Smooth muscle cell (in vitro differentiated cells): ENCODE data around the gene TOMM5. TPM values are rescaled to one million over a fixed set of nuclear protein-coding genes. Genes with fewer than 3 reads are reported as not detected.

Experiments used
- polyA plus RNA-seq: library from polyadenylated mRNA; unstranded; fragments of >200 nt; fragmentation: Nextera tagmentation; extraction: Ambion mirVana; gene quantifications from 2 replicates; pipeline ENCODE4 v1.2.1, GENCODE V29; 2016
- total RNA-seq: library from RNA; depleted of rRNA; stranded (reverse); fragments of >200 nt; gene quantifications from 2 replicates; pipeline ENCODE4 v1.2.3, GENCODE V29; 2014

TOMM5 gene
- total and polyA plus RNA-seq, 2 experiments from 2014 or later, result 194 to 296 TPM

Other genes starting within 250 kb of the TOMM5 start
- gene GRHPR, start 169.9 kb downstream of the TOMM5 start, total RNA-seq, result 97.5 and 128 TPM in 2 replicates
- 89.3 and 118 TPM in 2 replicates for gene GRHPR, start 169.9 kb downstream of the TOMM5 start, polyA plus RNA-seq
- 21.8 and 29.0 TPM in 2 replicates for gene ZBTB5, start 127.1 kb downstream of the TOMM5 start, total RNA-seq
- 4.2 and 4.3 TPM in 2 replicates for gene ZBTB5, start 127.1 kb downstream of the TOMM5 start, polyA plus RNA-seq
- 10.9 and 16.8 TPM in 2 replicates for gene POLR1E, start 106.6 kb downstream of the TOMM5 start, total RNA-seq
- 9.0 and 12.6 TPM in 2 replicates for gene POLR1E, start 106.6 kb downstream of the TOMM5 start, polyA plus RNA-seq
- 3.5 and 6.4 TPM in 2 replicates for gene FBXO10, start 16.2 kb downstream of the TOMM5 start, total RNA-seq
- gene FBXO10, start 16.2 kb downstream of the TOMM5 start, polyA plus RNA-seq, result 4.8 and 7.0 TPM in 2 replicates
- gene FRMPD1, start 58.4 kb upstream of the TOMM5 start, total RNA-seq, result 0.22 TPM in 1 of 2 replicates, not detected in the other
- gene FRMPD1, start 58.4 kb upstream of the TOMM5 start, polyA plus RNA-seq, result not detected in 2 replicates
- gene TRMT10B, start 161.2 kb upstream of the TOMM5 start, total RNA-seq, result 1.2 and 2.7 TPM in 2 replicates
- gene TRMT10B, start 161.2 kb upstream of the TOMM5 start, polyA plus RNA-seq, result 6.4 and 8.1 TPM in 2 replicates
- gene EXOSC3, start 192.5 kb upstream of the TOMM5 start, total RNA-seq, result 21.6 and 22.9 TPM in 2 replicates
- gene EXOSC3, start 192.5 kb upstream of the TOMM5 start, polyA plus RNA-seq, result 22.6 and 38.2 TPM in 2 replicates
- 70.8 and 77.0 TPM in 2 replicates for gene DCAF10, start 208.2 kb upstream of the TOMM5 start, total RNA-seq
- gene DCAF10, start 208.2 kb upstream of the TOMM5 start, polyA plus RNA-seq, result 34.6 and 35.6 TPM in 2 replicates